Stimulated activated naive CD8-positive, alpha-beta T cell treated with anti-CD3 and anti-CD28 coated beads, Interleukin-15, Interleukin-2, amounts not matched to agents 100 ng/mL and 50 ng/mL, for 24 hours (primary cell): ENCODE measurements around the gene OR5K3.
"Not testable (repeated sequence)": the region's sequence is repeated elsewhere in the genome, so short reads cannot be mapped to it uniquely, and the experiment has no call there.

Experiments
- H3K27ac Mint-ChIP-seq: one replicate; pipeline ENCODE4 v1.8.0; 2021; ENCODE audit warnings: mild to moderate bottlenecking, mixed read lengths
- H3K27me3 Mint-ChIP-seq: one replicate; pipeline ENCODE4 v1.8.0; 2021; ENCODE audit warnings: mixed read lengths
- H3K36me3 Mint-ChIP-seq: one replicate; pipeline ENCODE4 v1.8.0; 2021; ENCODE audit warnings: low read depth, mixed read lengths
- H3K4me1 Mint-ChIP-seq: one replicate; pipeline ENCODE4 v1.8.0; 2021; ENCODE audit warnings: low read depth, mixed read lengths
- H3K4me3 Mint-ChIP-seq: one replicate; pipeline ENCODE4 v1.8.0; 2021; ENCODE audit warnings: mild to moderate bottlenecking, mixed read lengths
- H3K9me3 Mint-ChIP-seq: one replicate; pipeline ENCODE4 v1.8.0; 2021; ENCODE audit warnings: mixed read lengths

Gene OR5K3

DNA sequence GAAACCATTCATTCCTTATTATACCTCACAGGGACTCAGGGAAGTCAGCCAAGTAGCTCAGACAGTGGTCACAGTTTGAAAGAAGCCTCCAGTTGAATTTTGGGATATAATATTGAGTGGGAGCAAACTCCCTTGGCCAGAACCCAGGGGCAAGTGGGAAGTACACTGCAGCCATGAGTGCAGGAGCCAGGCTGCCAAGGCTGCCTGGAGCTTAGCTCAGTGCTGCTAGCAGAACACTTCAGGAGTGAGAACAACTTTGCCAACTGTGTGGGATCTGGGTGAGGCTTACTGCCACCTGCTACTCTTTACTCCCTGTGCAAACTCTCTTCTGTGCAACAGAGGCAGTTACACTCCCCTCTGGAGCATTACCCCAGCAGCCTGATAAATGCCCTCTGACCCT, 4.6 kb downstream of the OR5K3 start:
- H3K27me3 Mint-ChIP-seq: peaks cover 3% of the 10 kb centered on the region
- H3K27ac Mint-ChIP-seq: no peak overlapping the region
- H3K4me3 Mint-ChIP-seq: no peak overlapping the region
- H3K4me1 Mint-ChIP-seq: no peaks in the 10 kb centered on the region
- H3K36me3 Mint-ChIP-seq: no peaks in the 10 kb centered on the region
- H3K9me3 Mint-ChIP-seq: peaks cover 14% of the 10 kb centered on the region

DNA sequence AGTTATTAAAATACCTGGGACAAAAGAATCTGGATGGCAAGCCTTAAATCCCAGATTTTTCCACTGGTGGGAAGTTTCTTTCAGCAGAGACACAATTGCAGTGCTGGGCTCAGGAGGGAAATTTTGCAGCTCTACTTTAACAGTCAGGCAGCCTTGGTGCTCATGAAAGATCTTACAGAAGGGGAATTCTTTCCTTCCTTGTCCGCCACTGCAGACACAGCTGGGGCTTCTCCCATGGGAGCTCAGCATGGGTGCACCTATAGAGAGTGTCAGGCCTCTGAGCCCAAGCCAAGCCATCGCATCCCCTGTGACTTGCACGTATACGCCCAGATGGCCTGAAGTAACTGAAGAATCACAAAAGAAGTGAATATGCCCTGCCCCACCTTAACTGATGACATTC, 6.0 kb downstream of the OR5K3 start:
- peaks cover 19% of the 10 kb centered on the region for H3K9me3 Mint-ChIP-seq
- H3K27me3 Mint-ChIP-seq, H3K4me3 Mint-ChIP-seq, H3K36me3 Mint-ChIP-seq, H3K27ac Mint-ChIP-seq, H3K4me1 Mint-ChIP-seq: not testable (repeated sequence)

DNA sequence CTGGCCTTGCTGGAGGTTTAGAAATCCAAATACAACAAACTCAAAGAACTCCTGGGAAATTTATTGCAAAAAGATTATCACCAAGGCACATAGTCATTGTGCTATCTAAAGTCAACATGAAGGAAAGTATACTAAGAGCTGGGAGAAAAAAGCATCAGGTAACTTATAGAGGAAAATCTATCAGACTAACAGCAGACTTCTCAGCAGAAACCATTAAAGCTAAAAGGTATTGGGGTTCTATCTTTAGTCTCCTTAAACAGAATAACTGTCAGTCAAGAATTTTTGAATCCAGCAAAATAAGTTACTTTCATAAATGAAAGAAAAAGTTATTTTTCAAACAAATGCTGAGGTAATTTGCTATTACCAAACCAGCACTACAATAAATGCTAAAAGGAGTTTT, 8.0 kb downstream of the OR5K3 start:
- no peak overlapping the region for H3K27ac Mint-ChIP-seq
- no peaks in the 10 kb centered on the region for H3K4me1 Mint-ChIP-seq
- H3K4me3 Mint-ChIP-seq: no peak overlapping the region
- H3K36me3 Mint-ChIP-seq: no peaks in the 10 kb centered on the region
- H3K9me3 Mint-ChIP-seq: peaks cover 24% of the 10 kb centered on the region
- H3K27me3 Mint-ChIP-seq: no peaks in the 10 kb centered on the region

DNA sequence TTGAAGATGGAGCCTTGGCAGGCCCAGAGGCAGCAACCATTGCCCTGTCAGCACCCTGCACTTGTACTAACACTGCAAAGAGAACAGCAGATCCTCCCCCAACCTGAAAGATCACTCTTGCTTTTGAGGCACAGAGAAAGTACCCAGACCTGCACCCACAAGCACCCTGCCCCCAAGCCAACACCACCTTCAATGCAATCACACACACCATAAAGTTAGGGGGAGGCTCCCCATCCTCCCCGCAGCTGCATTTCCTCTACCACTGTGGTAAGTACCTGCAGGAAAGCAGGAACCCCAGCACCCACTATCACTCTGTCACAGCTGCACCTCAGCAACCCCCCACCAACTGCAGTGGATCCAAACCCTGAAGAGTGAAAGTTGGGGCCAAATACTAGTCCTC, 12.0 kb downstream of the OR5K3 start:
- Mint-ChIP-seq H3K27ac (no peak overlapping the region), H3K27me3 (no peaks in the 10 kb centered on the region), H3K36me3 (no peaks in the 10 kb centered on the region), H3K9me3 (peaks cover 47% of the 10 kb centered on the region), H3K4me1 (no peaks in the 10 kb centered on the region), H3K4me3 (no peak overlapping the region)

DNA sequence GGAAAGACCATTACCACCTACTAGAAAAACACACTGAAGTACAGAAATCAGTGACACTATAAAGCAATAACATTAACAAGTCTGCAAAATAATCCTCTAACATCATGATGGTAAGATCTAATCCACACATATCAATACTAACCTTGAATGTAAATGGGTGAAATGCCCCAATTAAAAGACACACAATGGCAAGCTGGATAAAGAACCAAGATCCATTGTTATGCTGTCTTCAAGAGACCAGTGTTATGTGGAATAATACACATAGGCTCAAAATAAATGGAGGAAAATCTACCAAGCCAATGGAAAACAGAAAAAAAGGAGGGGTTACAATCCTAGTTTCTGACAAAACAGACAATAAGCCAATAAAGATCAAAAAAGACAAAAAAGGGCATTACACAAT, 13.5 kb downstream of the OR5K3 start:
- Mint-ChIP-seq H3K27ac (no peak overlapping the region), H3K36me3 (no peaks in the 10 kb centered on the region), H3K9me3 (peaks cover 43% of the 10 kb centered on the region), H3K4me1 (no peaks in the 10 kb centered on the region), H3K27me3 (no peaks in the 10 kb centered on the region), H3K4me3 (no peak overlapping the region)

DNA sequence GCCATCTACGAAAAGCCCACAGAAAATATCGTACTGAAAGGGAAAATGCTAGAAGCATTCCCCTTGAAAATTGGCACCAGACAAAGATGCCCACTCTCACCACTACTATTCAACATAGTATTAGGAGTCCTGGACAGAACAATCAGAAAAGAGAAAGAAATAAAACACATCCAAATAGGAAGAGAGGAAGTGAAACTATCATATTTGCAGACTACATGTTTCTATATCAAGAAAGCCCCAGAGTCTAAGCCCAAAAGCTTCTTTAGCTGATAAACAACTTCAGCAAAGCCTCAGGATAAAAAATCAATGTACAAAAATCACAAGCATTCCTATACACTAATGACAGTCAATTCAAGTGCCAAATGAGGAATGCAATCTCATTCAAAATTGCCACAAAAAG, 15.6 kb downstream of the OR5K3 start:
- no peak overlapping the region for H3K4me3 Mint-ChIP-seq
- no peaks in the 10 kb centered on the region for H3K4me1 Mint-ChIP-seq
- H3K27me3 Mint-ChIP-seq: no peaks in the 10 kb centered on the region
- H3K36me3 Mint-ChIP-seq: no peaks in the 10 kb centered on the region
- no peak overlapping the region for H3K27ac Mint-ChIP-seq
- peaks cover 37% of the 10 kb centered on the region for H3K9me3 Mint-ChIP-seq

DNA sequence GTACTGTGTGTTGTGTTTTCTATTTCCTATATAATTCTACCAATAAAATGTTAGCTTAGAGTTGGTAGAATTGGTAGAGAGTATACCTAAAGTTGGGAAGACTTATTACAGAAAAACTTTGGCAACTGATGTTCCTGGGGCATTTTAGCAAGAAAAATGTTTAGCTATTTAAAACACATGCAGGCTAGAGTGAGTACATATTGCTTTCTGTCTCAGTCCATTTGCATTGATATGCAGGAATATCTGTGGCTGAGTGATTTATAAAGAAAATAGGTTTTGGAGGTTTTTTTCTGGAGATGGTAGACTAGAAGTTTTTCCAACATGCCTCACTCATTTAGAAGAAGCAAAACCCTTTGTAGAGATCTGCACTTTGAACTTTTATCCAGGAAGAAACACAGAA, 42.1 kb downstream of the OR5K3 start:
- Mint-ChIP-seq H3K27ac (no peak overlapping the region), H3K27me3 (no peaks in the 10 kb centered on the region), H3K9me3 (peaks cover 20% of the 10 kb centered on the region)

DNA sequence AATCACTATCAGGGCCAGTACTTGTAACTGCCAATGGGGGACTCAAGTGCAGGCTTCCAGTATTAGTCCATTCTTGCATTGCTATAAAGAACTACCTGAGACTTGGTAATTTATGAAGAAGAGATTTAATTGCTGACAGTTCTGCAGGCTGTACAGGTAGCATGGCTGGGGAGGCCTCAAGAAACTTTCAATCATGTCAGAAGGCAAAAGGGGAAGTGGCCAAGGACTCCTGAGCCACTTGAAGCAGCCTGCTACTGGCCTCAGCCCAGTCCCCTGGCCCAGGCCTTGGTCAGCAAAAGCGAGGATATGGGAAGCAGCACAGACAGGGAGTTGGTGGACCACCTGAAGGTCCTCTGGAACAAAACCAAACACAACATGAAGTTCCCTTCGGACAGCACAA, 43.3 kb downstream of the OR5K3 start:
- no peaks in the 10 kb centered on the region for H3K27me3 Mint-ChIP-seq
- no peak overlapping the region for H3K27ac Mint-ChIP-seq
- peaks cover 20% of the 10 kb centered on the region for H3K9me3 Mint-ChIP-seq
- no peak overlapping the region for H3K4me3 Mint-ChIP-seq
- H3K36me3 Mint-ChIP-seq: peaks cover 6% of the 10 kb centered on the region
- H3K4me1 Mint-ChIP-seq: no peaks in the 10 kb centered on the region

More for the DNA sequence above, 42.1 kb downstream of the OR5K3 start:
- no peaks in the 10 kb centered on the region for H3K4me1 Mint-ChIP-seq
- peaks cover 6% of the 10 kb centered on the region for H3K36me3 Mint-ChIP-seq
- H3K4me3 Mint-ChIP-seq: no peak overlapping the region

DNA sequence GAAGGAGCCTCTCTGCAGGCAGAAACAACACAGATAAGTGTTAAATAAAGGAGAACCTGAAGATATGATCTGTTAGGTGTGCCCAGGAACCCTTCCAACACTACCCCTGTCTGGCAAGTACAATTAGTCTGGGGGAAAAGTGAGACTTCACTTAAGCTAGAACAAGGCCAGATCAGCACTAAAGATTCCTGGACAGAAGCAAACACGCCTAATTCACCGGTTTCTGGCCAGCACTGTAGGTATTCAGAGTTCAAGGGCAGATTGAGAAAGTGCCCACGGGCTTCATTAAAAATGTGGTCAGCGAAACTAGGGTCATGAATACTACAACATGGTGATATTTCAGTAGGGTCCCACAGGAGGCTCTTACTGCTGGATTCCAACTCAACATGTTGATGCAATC, 43.9 kb downstream of the OR5K3 start:
- Mint-ChIP-seq H3K27me3 (no peaks in the 10 kb centered on the region), H3K9me3 (peaks cover 14% of the 10 kb centered on the region), H3K27ac (no peak overlapping the region), H3K4me3 (no peak overlapping the region), H3K36me3 (peaks cover 6% of the 10 kb centered on the region), H3K4me1 (no peaks in the 10 kb centered on the region)

DNA sequence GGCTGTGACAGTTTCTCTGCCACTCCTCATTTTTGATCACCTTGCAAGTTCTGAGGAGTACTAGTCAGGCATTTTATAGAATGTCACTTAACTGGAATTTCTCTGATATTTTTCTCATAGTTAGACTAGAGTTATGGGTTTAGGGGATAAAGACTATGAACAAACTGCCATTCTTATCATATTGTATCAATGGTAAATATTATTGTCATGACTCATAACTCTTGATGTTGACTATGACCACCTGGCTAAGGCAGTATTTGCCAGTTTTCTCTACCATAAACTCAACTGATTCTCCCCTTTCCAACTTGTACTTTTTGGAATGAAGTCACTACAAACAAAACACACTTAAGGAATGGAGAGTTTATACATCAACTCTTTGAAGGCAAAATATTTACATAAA, 49.8 kb downstream of the OR5K3 start:
- peaks cover 12% of the 10 kb centered on the region for H3K27me3 Mint-ChIP-seq
- H3K27ac Mint-ChIP-seq: no peak overlapping the region
- H3K4me1 Mint-ChIP-seq: no peaks in the 10 kb centered on the region
- H3K4me3 Mint-ChIP-seq: no peak overlapping the region
- no peaks in the 10 kb centered on the region for H3K9me3 Mint-ChIP-seq
- no peaks in the 10 kb centered on the region for H3K36me3 Mint-ChIP-seq
